Measurements from ENCODE around the gene HYAL2. TPM values are rescaled to one million over a fixed set of nuclear protein-coding genes. Genes with fewer than 3 reads are reported as not detected.

Gene HYAL2
- total RNA-seq, 1 donor from 2014 or later: 16.3 TPM

GRCh38 chr3:50341996-50342650 is 19.6 kb upstream of the HYAL2 start:
- Mint-ChIP-seq H3K36me3 (ENCODE audit: low read depth) (peaks cover 17% of the 10 kb centered on the region), H3K4me3 (peak overlapping the region; percentile 54), H3K27ac (peak overlapping the region; percentile 19), H3K4me1 (peaks cover 39% of the 10 kb centered on the region), H3K9me3 (no peaks in the 10 kb centered on the region), H3K27me3 (no peaks in the 10 kb centered on the region)
- intact Hi-C loops (cut with micrococcal nuclease): no loop called here
- peak; percentile 63 for DNase-seq

GRCh38 chr3:50341537-50341936 is 19.0 kb upstream of the HYAL2 start:
- DNase-seq: no peak
- intact Hi-C loops (cut with micrococcal nuclease): no loop called here
- Mint-ChIP-seq H3K4me3 (peak overlapping the region; percentile 85), H3K4me1 (peaks cover 39% of the 10 kb centered on the region), H3K9me3 (no peaks in the 10 kb centered on the region), H3K27me3 (no peaks in the 10 kb centered on the region), H3K36me3 (ENCODE audit: low read depth) (peaks cover 19% of the 10 kb centered on the region), H3K27ac (peak overlapping the region; percentile 94)

GRCh38 chr3:50340448-50341329 is 18.1 kb upstream of the HYAL2 start, which contains the start of gene RASSF1:
RASSF1 (minus strand) TSS chr3:50340836; CDS start chr3:50340805, 31 bp downstream.
- intact Hi-C loops (cut with micrococcal nuclease): loop anchor here (1.0 kb wide), 1 partner anchor 10 kb away; the partner anchor contains the start of genes CYB561D2 and NPRL2
- H3K9me3 Mint-ChIP-seq: no peaks in the 10 kb centered on the region

GRCh38 chr3:50340147-50340447 is 17.6 kb upstream of the HYAL2 start:
- intact Hi-C loops (cut with micrococcal nuclease): loop anchor here (1.0 kb wide), 1 partner anchor 10 kb away; the partner anchor contains the start of genes CYB561D2 and NPRL2
- Mint-ChIP-seq H3K4me1 (peaks cover 46% of the 10 kb centered on the region), H3K4me3 (peak overlapping the region; percentile 85), H3K9me3 (no peaks in the 10 kb centered on the region), H3K27ac (peak overlapping the region; percentile 99), H3K36me3 (ENCODE audit: low read depth) (peaks cover 31% of the 10 kb centered on the region), H3K27me3 (no peaks in the 10 kb centered on the region)
- DNase-seq: no peak

More at GRCh38 chr3:50340448-50341329, 18.1 kb upstream of the HYAL2 start, which contains the start of gene RASSF1:
- H3K36me3 Mint-ChIP-seq (ENCODE audit: low read depth): peaks cover 28% of the 10 kb centered on the region
- H3K4me1 Mint-ChIP-seq: peaks cover 42% of the 10 kb centered on the region
- no peaks in the 10 kb centered on the region for H3K27me3 Mint-ChIP-seq
- peak within 1 kb of the TSS; percentile 99 for H3K27ac Mint-ChIP-seq
- H3K4me3 Mint-ChIP-seq: peak within 1 kb of the TSS; percentile 85
- DNase-seq: peak; percentile 94

GRCh38 chr3:50339485-50340146 is 17.1 kb upstream of the HYAL2 start:
- H3K27ac Mint-ChIP-seq: peak overlapping the region; percentile 99
- no peak for DNase-seq
- H3K4me1 Mint-ChIP-seq: peaks cover 47% of the 10 kb centered on the region
- H3K4me3 Mint-ChIP-seq: peak overlapping the region; percentile 85
- peaks cover 32% of the 10 kb centered on the region for H3K36me3 Mint-ChIP-seq (ENCODE audit: low read depth)
- no peaks in the 10 kb centered on the region for H3K9me3 Mint-ChIP-seq
- no peaks in the 10 kb centered on the region for H3K27me3 Mint-ChIP-seq
- intact Hi-C loops (cut with micrococcal nuclease): loop anchor here (1.0 to 5.0 kb wide), 4 partner anchors 11 to 273 kb away; partner anchors contain the start of genes C3orf18, CISH, CYB561D2 and GNAI2

GRCh38 chr3:50338965-50339364 is 16.4 kb upstream of the HYAL2 start:
- intact Hi-C loops (cut with micrococcal nuclease): loop anchor here (5.0 kb wide), 3 partner anchors 102 to 273 kb away; partner anchors contain the start of genes C3orf18, CISH, GNAI2 and HEMK1
- Mint-ChIP-seq H3K4me1 (peaks cover 53% of the 10 kb centered on the region), H3K36me3 (ENCODE audit: low read depth) (peaks cover 38% of the 10 kb centered on the region)

GRCh38 chr3:50337175-50337861 is 14.8 kb upstream of the HYAL2 start:
- intact Hi-C loops (cut with micrococcal nuclease): loop anchor here (1.0 to 5.0 kb wide), 8 partner anchors 9 to 275 kb away; partner anchors contain the start of genes C3orf18, CISH, GNAI2 and HEMK1
- peak; percentile 99 for DNase-seq
- Mint-ChIP-seq H3K9me3 (no peaks in the 10 kb centered on the region), H3K36me3 (ENCODE audit: low read depth) (peaks cover 43% of the 10 kb centered on the region), H3K27ac (peak overlapping the region; percentile 99), H3K27me3 (no peaks in the 10 kb centered on the region), H3K4me1 (peaks cover 54% of the 10 kb centered on the region), H3K4me3 (peak overlapping the region; percentile 85)

More at GRCh38 chr3:50338965-50339364, 16.4 kb upstream of the HYAL2 start:
- peak; percentile 64 for DNase-seq
- H3K4me3 Mint-ChIP-seq: peak overlapping the region; percentile 85
- no peaks in the 10 kb centered on the region for H3K27me3 Mint-ChIP-seq
- no peaks in the 10 kb centered on the region for H3K9me3 Mint-ChIP-seq
- peak overlapping the region; percentile 99 for H3K27ac Mint-ChIP-seq

- peaks cover 53% of the 10 kb centered on the region for H3K4me1 Mint-ChIP-seq
- no peaks in the 10 kb centered on the region for H3K27me3 Mint-ChIP-seq
- intact Hi-C loops (cut with micrococcal nuclease): loop anchor here (1.0 to 5.0 kb wide), 8 partner anchors 8 to 276 kb away; partner anchors contain the start of genes C3orf18, CISH, GNAI2 and HEMK1
- DNase-seq: no peak
- peaks cover 48% of the 10 kb centered on the region for H3K36me3 Mint-ChIP-seq (ENCODE audit: low read depth)
- peak overlapping the region; percentile 85 for H3K4me3 Mint-ChIP-seq
- H3K27ac Mint-ChIP-seq: peak overlapping the region; percentile 99
- H3K9me3 Mint-ChIP-seq: no peaks in the 10 kb centered on the region
These were observed 14.1 kb upstream of the HYAL2 start for GRCh38 chr3:50336452-50337174.

GRCh38 chr3:50334339-50335075 is 12.0 kb upstream of the HYAL2 start:
- no peak for DNase-seq
- H3K27ac Mint-ChIP-seq: peak overlapping the region; percentile 87
- H3K4me1 Mint-ChIP-seq: peaks cover 43% of the 10 kb centered on the region
- intact Hi-C loops (cut with micrococcal nuclease): loop anchor here (5.0 kb wide), 3 partner anchors 97 to 278 kb away; partner anchors contain the start of genes C3orf18, CISH, GNAI2 and HEMK1
- no peaks in the 10 kb centered on the region for H3K9me3 Mint-ChIP-seq
- peaks cover 65% of the 10 kb centered on the region for H3K36me3 Mint-ChIP-seq (ENCODE audit: low read depth)
- H3K4me3 Mint-ChIP-seq: peak overlapping the region; percentile 71
- H3K27me3 Mint-ChIP-seq: no peaks in the 10 kb centered on the region

GRCh38 chr3:50333744-50334328 is 11.3 kb upstream of the HYAL2 start:
- Mint-ChIP-seq H3K36me3 (ENCODE audit: low read depth) (peaks cover 61% of the 10 kb centered on the region), H3K9me3 (no peaks in the 10 kb centered on the region), H3K4me1 (peaks cover 38% of the 10 kb centered on the region), H3K4me3 (peak overlapping the region; percentile 71), H3K27me3 (no peaks in the 10 kb centered on the region), H3K27ac (peak overlapping the region; percentile 87)
- intact Hi-C loops (cut with micrococcal nuclease): no loop called here
- no peak for DNase-seq

GRCh38 chr3:50331364-50331907 is 8.9 kb upstream of the HYAL2 start:
- DNase-seq: no peak
- Mint-ChIP-seq H3K4me3 (no peak overlapping the region), H3K4me1 (peaks cover 35% of the 10 kb centered on the region), H3K27me3 (no peaks in the 10 kb centered on the region), H3K36me3 (ENCODE audit: low read depth) (peaks cover 55% of the 10 kb centered on the region), H3K9me3 (no peaks in the 10 kb centered on the region), H3K27ac (no peak overlapping the region)
- intact Hi-C loops (cut with micrococcal nuclease): no loop called here
